Ovary (tissue), 3 donors: ENCODE data around the gene DPT.

Experiments used
- CTCF ChIP-seq, 3 donors: fragments of 450-650 bp in 2 of 3; fragments of 200-600 bp in 1 of 3; IDR thresholded peaks; one replicate each; pipeline versions ENCODE4 v1.5.1 to v1.8.0; 2016 to 2022; ENCODE audit warnings: antibody characterized with exemption in 3 of 3, mild to moderate bottlenecking in 1 of 3
- POLR2A ChIP-seq: fragments of 450-650 bp; IDR thresholded peaks from one replicate; pipeline ENCODE4 v1.6.1; 2017; ENCODE audit warnings: antibody characterized with exemption, mild to moderate bottlenecking, moderate library complexity
- donor health status: DM: no; HTN: no; CAD: no.

DNA sequence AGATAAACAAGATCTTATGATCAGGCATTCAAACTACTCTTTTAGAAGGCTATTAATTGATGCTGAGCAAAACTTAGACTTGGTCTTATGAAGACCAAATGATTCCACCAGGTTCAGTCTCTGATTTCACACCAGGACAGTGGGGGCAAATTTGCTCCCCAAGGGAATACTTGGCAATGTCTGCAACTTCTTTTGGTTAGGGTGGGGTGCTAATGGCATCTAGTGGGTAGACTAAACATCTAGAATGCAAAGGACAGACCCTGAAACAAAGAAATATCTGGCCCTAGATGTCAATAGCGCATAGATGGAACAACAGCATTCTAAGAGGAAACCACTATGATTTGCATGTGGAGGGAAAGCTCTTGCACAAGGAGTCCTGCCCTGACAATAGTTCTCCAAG lies 30.6 kb downstream of the DPT start:
- TF ChIP-seq CTCF (IDR thresholded peaks at IDR 0.05) = no peak
- TF ChIP-seq POLR2A = no peak
